Glutamatergic neuron (in vitro differentiated cells): ENCODE data around the gene MAML1. TPM values are rescaled to one million over a fixed set of nuclear protein-coding genes. Genes with fewer than 3 reads are reported as not detected.

Experiments
- DNase-seq: peaks from one replicate; pipeline ENCODE4 v3.0.0; 2022
- H3K27ac Mint-ChIP-seq: one replicate; pipeline ENCODE4 v1.8.0; 2020; ENCODE audit warnings: mild to moderate bottlenecking, mixed read lengths, inconsistent platforms; ENCODE audit not compliant: unreplicated experiment
- H3K27me3 Mint-ChIP-seq: one replicate; pipeline ENCODE4 v1.8.0; 2020; ENCODE audit warnings: mild to moderate bottlenecking, moderate library complexity, mixed read lengths, inconsistent platforms; ENCODE audit not compliant: unreplicated experiment
- H3K36me3 Mint-ChIP-seq: one replicate; pipeline ENCODE4 v1.8.0; 2020; ENCODE audit warnings: mild to moderate bottlenecking, mixed read lengths, inconsistent platforms; ENCODE audit not compliant: unreplicated experiment
- H3K4me1 Mint-ChIP-seq: one replicate; pipeline ENCODE4 v1.8.0; 2020; ENCODE audit warnings: mild to moderate bottlenecking, low read depth, mixed read lengths, inconsistent platforms; ENCODE audit not compliant: unreplicated experiment
- H3K4me3 Mint-ChIP-seq: one replicate; pipeline ENCODE4 v1.8.0; 2020; ENCODE audit warnings: mild to moderate bottlenecking, mixed read lengths, inconsistent platforms; ENCODE audit not compliant: unreplicated experiment
- H3K9me3 Mint-ChIP-seq: one replicate; pipeline ENCODE4 v1.8.0; 2020; ENCODE audit warnings: mild to moderate bottlenecking, moderate library complexity, mixed read lengths, inconsistent platforms; ENCODE audit not compliant: unreplicated experiment
- total RNA-seq: library from RNA; stranded (reverse); fragmentation: NEBNext Ultra II Directional; extraction: Animal tissue kit (Norgen Biotek cat#: 25700); gene quantifications from one replicate; pipeline ENCODE4 v1.2.1, GENCODE V29; 2021; ENCODE audit not compliant: unreplicated experiment
- TF ChIP-seq, protein P1 (sequence below): fragments of 200-600 bp; sonication (generic); IDR thresholded peaks from one replicate; pipeline ENCODE4 v1.5.0; 2021; ENCODE audit not compliant: partially characterized antibody, unreplicated experiment

MAML1 gene
- total RNA-seq, 1 donor from 2014 or later = 30.0 TPM

DNA sequence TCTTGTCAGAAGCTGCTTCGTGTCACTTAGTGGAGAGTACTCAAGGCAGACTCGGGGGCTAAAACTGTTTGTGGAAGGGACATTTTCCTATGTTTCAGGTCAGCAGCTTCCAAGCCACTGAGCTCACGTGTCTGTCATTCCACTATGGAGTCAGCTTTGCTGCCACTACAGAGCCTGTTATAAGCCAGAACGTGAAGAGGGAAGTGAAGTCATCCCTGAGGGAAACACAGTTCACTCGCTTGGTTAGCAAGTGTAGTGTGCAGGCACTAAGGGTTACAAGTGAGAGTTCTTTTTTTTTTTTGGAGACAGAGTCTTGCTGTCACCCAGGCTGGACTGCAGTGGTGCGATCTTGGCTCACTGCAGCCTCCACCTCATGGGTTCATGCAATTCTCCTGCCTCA is 36.6 kb downstream of the MAML1 start:
- Mint-ChIP-seq H3K4me3 (no peak overlapping the region), H3K27ac (peak overlapping the region; percentile 62), H3K27me3 (peaks cover 2% of the 10 kb centered on the region), H3K4me1 (peaks cover 33% of the 10 kb centered on the region), H3K36me3 (peaks cover 5% of the 10 kb centered on the region), H3K9me3 (peaks cover 2% of the 10 kb centered on the region)
- TF ChIP-seq, protein P1, sequence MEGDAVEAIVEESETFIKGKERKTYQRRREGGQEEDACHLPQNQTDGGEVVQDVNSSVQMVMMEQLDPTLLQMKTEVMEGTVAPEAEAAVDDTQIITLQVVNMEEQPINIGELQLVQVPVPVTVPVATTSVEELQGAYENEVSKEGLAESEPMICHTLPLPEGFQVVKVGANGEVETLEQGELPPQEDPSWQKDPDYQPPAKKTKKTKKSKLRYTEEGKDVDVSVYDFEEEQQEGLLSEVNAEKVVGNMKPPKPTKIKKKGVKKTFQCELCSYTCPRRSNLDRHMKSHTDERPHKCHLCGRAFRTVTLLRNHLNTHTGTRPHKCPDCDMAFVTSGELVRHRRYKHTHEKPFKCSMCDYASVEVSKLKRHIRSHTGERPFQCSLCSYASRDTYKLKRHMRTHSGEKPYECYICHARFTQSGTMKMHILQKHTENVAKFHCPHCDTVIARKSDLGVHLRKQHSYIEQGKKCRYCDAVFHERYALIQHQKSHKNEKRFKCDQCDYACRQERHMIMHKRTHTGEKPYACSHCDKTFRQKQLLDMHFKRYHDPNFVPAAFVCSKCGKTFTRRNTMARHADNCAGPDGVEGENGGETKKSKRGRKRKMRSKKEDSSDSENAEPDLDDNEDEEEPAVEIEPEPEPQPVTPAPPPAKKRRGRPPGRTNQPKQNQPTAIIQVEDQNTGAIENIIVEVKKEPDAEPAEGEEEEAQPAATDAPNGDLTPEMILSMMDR = no peak
- DNase-seq = no peak

DNA sequence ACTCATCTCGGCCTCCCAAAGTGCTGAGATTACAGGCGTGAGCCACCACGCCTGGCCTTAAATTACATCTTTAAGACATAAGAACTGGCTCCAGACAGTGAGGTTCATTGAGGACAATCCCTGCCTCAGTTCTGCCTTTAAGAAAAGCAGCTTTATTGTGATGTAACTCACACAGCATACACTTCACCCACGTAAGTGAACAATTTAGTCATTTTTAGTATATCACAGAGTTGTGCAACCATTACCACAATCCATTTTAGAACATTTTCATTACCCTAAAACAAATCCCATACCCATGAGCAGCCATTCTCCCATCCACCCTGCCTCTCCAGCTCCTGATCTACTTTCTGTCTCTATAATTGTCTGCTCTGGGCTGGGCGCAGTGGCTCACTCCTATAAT is 37.2 kb downstream of the MAML1 start:
- Mint-ChIP-seq H3K27ac (no peak overlapping the region), H3K4me3 (no peak overlapping the region), H3K4me1 (peaks cover 33% of the 10 kb centered on the region), H3K27me3 (peaks cover 3% of the 10 kb centered on the region), H3K9me3 (peaks cover 2% of the 10 kb centered on the region), H3K36me3 (peaks cover 5% of the 10 kb centered on the region)
- DNase-seq = no peak
- TF ChIP-seq, protein P1 = no peak

DNA sequence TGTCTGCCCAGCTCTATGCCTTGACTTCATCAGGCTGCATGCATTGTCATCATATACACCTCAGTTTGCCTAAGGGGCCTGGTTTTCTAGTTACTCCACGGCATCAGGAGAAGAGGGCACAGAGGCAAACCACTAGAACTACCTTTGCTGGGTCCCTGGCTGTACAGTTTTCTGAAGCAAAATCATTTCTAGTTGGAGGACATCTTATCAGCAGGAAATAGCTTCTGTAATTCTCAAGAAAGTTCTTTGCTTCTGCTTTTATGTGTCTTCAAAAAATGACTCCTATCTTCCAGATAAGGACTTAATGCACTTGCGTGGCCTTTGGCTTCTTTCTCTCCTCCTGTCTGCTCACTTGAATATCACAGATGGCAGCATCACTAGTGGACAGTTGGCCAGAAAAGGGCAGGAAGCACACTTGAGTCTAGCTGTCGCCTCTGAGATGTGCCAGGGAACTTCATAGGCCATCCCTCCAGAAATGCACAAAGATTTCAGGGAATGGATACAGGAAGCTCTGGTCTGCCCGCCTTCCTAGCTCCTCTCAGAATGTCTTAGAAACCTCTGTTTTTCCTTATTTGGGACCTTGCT is 38.8 kb downstream of the MAML1 start:
- TF ChIP-seq, protein P1 = no peak
- Mint-ChIP-seq H3K9me3 (peaks cover 2% of the 10 kb centered on the region), H3K4me3 (no peak overlapping the region), H3K4me1 (peaks cover 22% of the 10 kb centered on the region), H3K27me3 (peaks cover 3% of the 10 kb centered on the region), H3K27ac (peak overlapping the region; percentile 34), H3K36me3 (peaks cover 5% of the 10 kb centered on the region)
- DNase-seq = no peak

DNA sequence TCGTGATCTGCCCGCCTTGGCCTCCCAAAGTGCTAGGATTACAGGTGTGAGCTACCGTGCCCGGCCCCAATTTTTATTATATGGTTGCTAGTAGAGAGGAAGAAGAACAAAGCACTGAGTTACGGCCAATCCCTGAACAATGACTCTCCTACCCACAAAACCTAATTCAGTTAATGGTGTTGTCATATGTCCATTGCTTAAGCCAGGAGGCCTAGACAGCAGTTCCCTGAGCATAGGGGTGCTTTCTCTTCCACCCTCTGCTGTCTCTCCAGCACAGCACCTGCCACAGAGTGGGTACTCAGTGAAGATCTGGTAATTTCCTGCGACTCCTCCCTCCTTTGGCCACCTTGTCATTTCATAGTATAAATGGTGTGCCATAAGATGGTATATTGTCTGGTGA is 39.7 kb downstream of the MAML1 start:
- peaks cover 5% of the 10 kb centered on the region for H3K36me3 Mint-ChIP-seq
- H3K4me3 Mint-ChIP-seq = no peak overlapping the region
- H3K4me1 Mint-ChIP-seq = peaks cover 15% of the 10 kb centered on the region
- no peak overlapping the region for H3K27ac Mint-ChIP-seq
- TF ChIP-seq, protein P1 = no peak
- peaks cover 2% of the 10 kb centered on the region for H3K9me3 Mint-ChIP-seq
- peaks cover 3% of the 10 kb centered on the region for H3K27me3 Mint-ChIP-seq
- DNase-seq = no peak

DNA sequence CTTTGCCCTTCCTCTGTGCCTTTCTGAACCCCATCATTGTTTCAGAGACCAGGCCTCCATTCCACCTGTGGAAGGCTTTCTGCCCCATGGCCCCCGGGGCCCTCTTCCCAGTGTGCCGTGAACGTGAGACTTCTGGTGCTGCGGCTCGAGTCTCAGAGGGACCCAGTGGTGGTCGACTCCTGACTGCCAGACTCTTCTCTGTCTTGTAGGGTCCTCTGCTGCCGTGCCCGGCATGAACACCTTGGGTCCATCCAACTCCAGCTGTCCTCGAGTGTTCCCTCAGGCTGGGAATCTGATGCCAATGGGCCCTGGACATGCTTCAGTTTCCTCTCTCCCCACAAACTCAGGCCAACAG is 41.0 kb downstream of the MAML1 start:
- no peak overlapping the region for H3K27ac Mint-ChIP-seq
- H3K4me3 Mint-ChIP-seq = no peak overlapping the region
- no peak for DNase-seq
- peaks cover 5% of the 10 kb centered on the region for H3K27me3 Mint-ChIP-seq
- H3K36me3 Mint-ChIP-seq = peaks cover 5% of the 10 kb centered on the region
- H3K9me3 Mint-ChIP-seq = peaks cover 4% of the 10 kb centered on the region
- peaks cover 21% of the 10 kb centered on the region for H3K4me1 Mint-ChIP-seq
- TF ChIP-seq, protein P1 = no peak
